ENCODE measurements around the gene MRC1.
A peak's percentile ranks its signal among the peaks of the same experiment; 100 is the strongest.

MRC1 gene

GRCh38 chr10:17784688-17785087, 24.5 kb upstream of the MRC1 start:
- Histone ChIP-seq H3K36me3 (ENCODE audit: control insufficient read depth in 1 of 2, insufficient read depth in 2 of 2, low read length in 2 of 2) (no peaks in the 10 kb centered on the region), H3K27me3 (ENCODE audit: insufficient read depth, low read length) (no peaks in the 10 kb centered on the region), H2AFZ (ENCODE audit: insufficient read depth, low read length, poor library complexity) (no peak overlapping the region), H3K4me1 (ENCODE audit: control insufficient read depth in 1 of 2, insufficient read depth in 2 of 2, low read length in 2 of 2) (peaks cover 4 to 16% of the 10 kb centered on the region in 2 experiments), H3K27ac (ENCODE audit: low read depth, low read length) (no peak overlapping the region), H3K79me2 (ENCODE audit: control insufficient read depth, insufficient read depth, low read length, poor library complexity) (no peaks in the 10 kb centered on the region), H3K23ac (ENCODE audit: low read length) (no peak overlapping the region), H3K4me3 (ENCODE audit: low read depth, low read length) (no peak overlapping the region), H3K9ac (ENCODE audit: low read length) (no peak overlapping the region), H3K79me1 (ENCODE audit: low read length) (peaks cover 4% of the 10 kb centered on the region), H2BK120ac (ENCODE audit: insufficient read depth, low read length, poor library complexity) (no peak overlapping the region), H3K4me2 (ENCODE audit: low read length) (no peak overlapping the region), H2BK12ac (ENCODE audit: low read length) (no peak overlapping the region), H2BK5ac (ENCODE audit: low read depth, low read length, poor library complexity) (no peak overlapping the region), H3K14ac (ENCODE audit: low read length) (no peak overlapping the region), H3K9me3 (ENCODE audit: insufficient read depth, low read depth, low read length) (no peaks in the 10 kb centered on the region), H3K18ac (ENCODE audit: low read length) (no peak overlapping the region), H3K4ac (ENCODE audit: low read depth, low read length) (no peak overlapping the region), H4K12ac (ENCODE audit: low read depth, low read length) (no peak overlapping the region), H4K8ac (ENCODE audit: low read depth, low read length) (no peak overlapping the region), H2AK5ac (ENCODE audit: low read length) (no peak overlapping the region), H4K91ac (ENCODE audit: low read depth, low read length) (no peak overlapping the region)
- no peak for DNase-seq
- WGBS (ENCODE audit: extremely low coverage, insufficient coverage, insufficient read length) = no CpG with 5 or more reads among the region's 3 CpGs

- H3K14ac ChIP-seq (ENCODE audit: low read length) = no peak overlapping the region
- H3K27ac ChIP-seq (ENCODE audit: low read depth, low read length) = no peak overlapping the region
- H3K79me1 ChIP-seq (ENCODE audit: low read length) = peaks cover 4% of the 10 kb centered on the region
- H3K36me3 ChIP-seq (ENCODE audit: control insufficient read depth in 1 of 2, insufficient read depth in 2 of 2, low read length in 2 of 2) = no peaks in the 10 kb centered on the region
- H2BK5ac ChIP-seq (ENCODE audit: low read depth, low read length, poor library complexity) = no peak overlapping the region
- no peak overlapping the region for H4K91ac ChIP-seq (ENCODE audit: low read depth, low read length)
- no peak overlapping the region for H2BK120ac ChIP-seq (ENCODE audit: insufficient read depth, low read length, poor library complexity)
- no peak overlapping the region for H3K18ac ChIP-seq (ENCODE audit: low read length)
- no peak overlapping the region for H3K23ac ChIP-seq (ENCODE audit: low read length)
- H3K27me3 ChIP-seq (ENCODE audit: insufficient read depth, low read length) = no peaks in the 10 kb centered on the region
- no peak overlapping the region for H3K4me3 ChIP-seq (ENCODE audit: low read depth, low read length)
- no peak overlapping the region for H4K12ac ChIP-seq (ENCODE audit: low read depth, low read length)
- no peak overlapping the region for H2BK12ac ChIP-seq (ENCODE audit: low read length)
- no peak overlapping the region for H3K9ac ChIP-seq (ENCODE audit: low read length)
- no peak overlapping the region for H4K8ac ChIP-seq (ENCODE audit: low read depth, low read length)
- no CpG with 5 or more reads among the region's 5 CpGs for WGBS (ENCODE audit: extremely low coverage, insufficient coverage, insufficient read length)
- H3K4me2 ChIP-seq (ENCODE audit: low read length) = no peak overlapping the region
- DNase-seq = peak in 1 of 2 donors; percentile 37
- H3K4ac ChIP-seq (ENCODE audit: low read depth, low read length) = no peak overlapping the region
- no peaks in the 10 kb centered on the region for H3K9me3 ChIP-seq (ENCODE audit: insufficient read depth, low read depth, low read length)
- no peaks in the 10 kb centered on the region for H3K79me2 ChIP-seq (ENCODE audit: control insufficient read depth, insufficient read depth, low read length, poor library complexity)
- no peak overlapping the region for H2AK5ac ChIP-seq (ENCODE audit: low read length)
- H2AFZ ChIP-seq (ENCODE audit: insufficient read depth, low read length, poor library complexity) = no peak overlapping the region
- H3K4me1 ChIP-seq (ENCODE audit: control insufficient read depth in 1 of 2, insufficient read depth in 2 of 2, low read length in 2 of 2) = peaks cover 4 to 16% of the 10 kb centered on the region in 2 experiments
Measured at GRCh38 chr10:17785276-17785930, 23.7 kb upstream of the MRC1 start.

- Histone ChIP-seq H2BK5ac (ENCODE audit: low read depth, low read length, poor library complexity) (no peak overlapping the region), H3K4me3 (ENCODE audit: low read depth, low read length) (no peak overlapping the region), H3K27ac (ENCODE audit: low read depth, low read length) (peak overlapping the region; percentile 61), H3K4ac (ENCODE audit: low read depth, low read length) (no peak overlapping the region), H2BK120ac (ENCODE audit: insufficient read depth, low read length, poor library complexity) (peak overlapping the region; percentile 0), H4K12ac (ENCODE audit: low read depth, low read length) (no peak overlapping the region), H4K8ac (ENCODE audit: low read depth, low read length) (no peak overlapping the region), H2AFZ (ENCODE audit: insufficient read depth, low read length, poor library complexity) (no peak overlapping the region), H3K14ac (ENCODE audit: low read length) (peak overlapping the region; percentile 1), H3K18ac (ENCODE audit: low read length) (peak overlapping the region; percentile 3), H3K9ac (ENCODE audit: low read length) (no peak overlapping the region), H3K27me3 (ENCODE audit: insufficient read depth, low read length) (no peaks in the 10 kb centered on the region), H2AK5ac (ENCODE audit: low read length) (no peak overlapping the region), H3K9me3 (ENCODE audit: insufficient read depth, low read depth, low read length) (no peaks in the 10 kb centered on the region), H3K79me1 (ENCODE audit: low read length) (peaks cover 4% of the 10 kb centered on the region), H3K36me3 (ENCODE audit: control insufficient read depth in 1 of 2, insufficient read depth in 2 of 2, low read length in 2 of 2) (no peaks in the 10 kb centered on the region), H3K4me2 (ENCODE audit: low read length) (no peak overlapping the region), H2BK12ac (ENCODE audit: low read length) (no peak overlapping the region), H4K91ac (ENCODE audit: low read depth, low read length) (no peak overlapping the region), H3K79me2 (ENCODE audit: control insufficient read depth, insufficient read depth, low read length, poor library complexity) (no peaks in the 10 kb centered on the region), H3K23ac (ENCODE audit: low read length) (no peak overlapping the region), H3K4me1 (ENCODE audit: control insufficient read depth in 1 of 2, insufficient read depth in 2 of 2, low read length in 2 of 2) (peaks cover 4 to 16% of the 10 kb centered on the region in 2 experiments)
- WGBS (ENCODE audit: extremely low coverage, insufficient coverage, insufficient read length) = no CpG with 5 or more reads among the region's 13 CpGs
- peak; percentile 95 to 97 for DNase-seq
Measured at GRCh38 chr10:17787087-17787961, 21.8 kb upstream of the MRC1 start.

- H3K9ac ChIP-seq (ENCODE audit: low read length) = no peak overlapping the region
- peaks cover 4 to 10% of the 10 kb centered on the region in 2 experiments for H3K4me1 ChIP-seq (ENCODE audit: control insufficient read depth in 1 of 2, insufficient read depth in 2 of 2, low read length in 2 of 2)
- no peak overlapping the region for H3K23ac ChIP-seq (ENCODE audit: low read length)
- no peaks in the 10 kb centered on the region for H3K27me3 ChIP-seq (ENCODE audit: insufficient read depth, low read length)
- no peaks in the 10 kb centered on the region for H3K36me3 ChIP-seq (ENCODE audit: control insufficient read depth in 1 of 2, insufficient read depth in 2 of 2, low read length in 2 of 2)
- no peak overlapping the region for H3K4me2 ChIP-seq (ENCODE audit: low read length)
- H3K79me2 ChIP-seq (ENCODE audit: control insufficient read depth, insufficient read depth, low read length, poor library complexity) = no peaks in the 10 kb centered on the region
- no peak overlapping the region for H4K12ac ChIP-seq (ENCODE audit: low read depth, low read length)
- H3K14ac ChIP-seq (ENCODE audit: low read length) = no peak overlapping the region
- H3K18ac ChIP-seq (ENCODE audit: low read length) = no peak overlapping the region
- H3K79me1 ChIP-seq (ENCODE audit: low read length) = peaks cover 4% of the 10 kb centered on the region
- no peak overlapping the region for H2BK12ac ChIP-seq (ENCODE audit: low read length)
- H2BK5ac ChIP-seq (ENCODE audit: low read depth, low read length, poor library complexity) = no peak overlapping the region
- DNase-seq = peak; percentile 75 to 92
- H2AFZ ChIP-seq (ENCODE audit: insufficient read depth, low read length, poor library complexity) = no peak overlapping the region
- H3K9me3 ChIP-seq (ENCODE audit: insufficient read depth, low read depth, low read length) = no peaks in the 10 kb centered on the region
- no peak overlapping the region for H2BK120ac ChIP-seq (ENCODE audit: insufficient read depth, low read length, poor library complexity)
- no peak overlapping the region for H3K4me3 ChIP-seq (ENCODE audit: low read depth, low read length)
- H4K91ac ChIP-seq (ENCODE audit: low read depth, low read length) = no peak overlapping the region
- H4K8ac ChIP-seq (ENCODE audit: low read depth, low read length) = no peak overlapping the region
- no CpG with 5 or more reads among the region's 2 CpGs for WGBS (ENCODE audit: extremely low coverage, insufficient coverage, insufficient read length)
- no peak overlapping the region for H2AK5ac ChIP-seq (ENCODE audit: low read length)
- H3K4ac ChIP-seq (ENCODE audit: low read depth, low read length) = no peak overlapping the region
- H3K27ac ChIP-seq (ENCODE audit: low read depth, low read length) = no peak overlapping the region
Measured at GRCh38 chr10:17788646-17789045, 20.5 kb upstream of the MRC1 start.

All from trophoblast cell (in vitro differentiated cells and primary cell).